ENCODE results near the gene SMAD5. TPM values are rescaled to one million over a fixed set of nuclear protein-coding genes. Genes with fewer than 3 reads are reported as not detected.

SMAD5 gene
- total RNA-seq, 2 experiments from 2014 or later: 16.8 to 21.8 TPM

DNA sequence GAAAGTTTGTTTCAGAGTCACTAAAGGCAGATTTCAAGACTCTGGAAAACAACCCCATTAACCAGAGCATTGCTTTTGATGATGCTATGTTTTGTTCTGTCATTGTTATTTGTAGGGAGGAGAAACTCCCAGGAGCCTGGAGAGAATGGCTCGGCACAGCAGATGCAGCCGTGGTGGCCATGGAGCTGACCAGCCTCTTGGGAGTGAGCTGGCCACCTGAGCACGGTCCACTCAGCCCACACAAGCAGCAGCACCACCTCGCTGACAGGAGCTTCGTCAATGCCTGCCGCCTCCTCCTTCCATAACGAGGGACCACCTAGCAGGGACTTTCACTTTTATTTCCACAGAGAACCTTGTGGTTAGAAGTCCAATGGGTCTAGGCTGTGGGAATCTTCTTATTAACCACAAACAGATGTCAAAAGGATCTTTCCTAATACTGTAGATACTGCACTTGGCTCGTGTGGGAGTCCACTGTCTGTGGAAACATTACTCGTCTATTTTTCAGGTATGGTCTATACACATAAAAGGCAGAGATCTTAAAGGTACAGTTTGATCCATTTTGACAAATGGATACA lies 81.4 kb downstream of the SMAD5 start:
- CTCF ChIA-PET: no interaction called here
- Mint-ChIP-seq H3K27ac (no peak overlapping the region), H3K4me1 (no peaks in the 10 kb centered on the region), H3K27me3 (peaks cover 24% of the 10 kb centered on the region), H3K36me3 (no peaks in the 10 kb centered on the region), H3K4me3 (no peak overlapping the region), H3K9me3 (ENCODE audit: low read depth) (no peaks in the 10 kb centered on the region)
- ATAC-seq: no peak
- DNase-seq: no peak

GRCh38 chr5:136215812-136216211 lies 83.2 kb downstream of the SMAD5 start:
- no peaks in the 10 kb centered on the region for H3K9me3 Mint-ChIP-seq (ENCODE audit: low read depth)
- no peaks in the 10 kb centered on the region for H3K36me3 Mint-ChIP-seq
- H3K27me3 Mint-ChIP-seq: peaks cover 19% of the 10 kb centered on the region
- no peak overlapping the region for H3K4me3 Mint-ChIP-seq
- ATAC-seq (no peak), DNase-seq (no peak)
- CTCF ChIA-PET: interaction anchor here (0.7 kb wide), 1 partner anchor 1646 kb away, joined by 3 read pairs; no protein-coding TSS in a partner anchor
- H3K4me1 Mint-ChIP-seq: no peaks in the 10 kb centered on the region
- no peak overlapping the region for H3K27ac Mint-ChIP-seq

- DNase-seq: no peak
- Mint-ChIP-seq H3K27ac (no peak overlapping the region), H3K4me1 (no peaks in the 10 kb centered on the region), H3K36me3 (no peaks in the 10 kb centered on the region), H3K9me3 (ENCODE audit: low read depth) (peaks cover 2% of the 10 kb centered on the region), H3K27me3 (peaks cover 18% of the 10 kb centered on the region), H3K4me3 (no peak overlapping the region)
- CTCF ChIA-PET: no interaction called here
- ATAC-seq: no peak
Observed at GRCh38 chr5:136216230-136216629, 83.6 kb downstream of the SMAD5 start.

GRCh38 chr5:136221340-136221739 lies 88.7 kb downstream of the SMAD5 start:
- Mint-ChIP-seq H3K9me3 (ENCODE audit: low read depth) (peaks cover 4% of the 10 kb centered on the region), H3K4me3 (no peak overlapping the region), H3K36me3 (no peaks in the 10 kb centered on the region), H3K27ac (no peak overlapping the region), H3K27me3 (peaks cover 12% of the 10 kb centered on the region), H3K4me1 (no peaks in the 10 kb centered on the region)
- DNase-seq (no peak), ATAC-seq (no peak)
- CTCF ChIA-PET: no interaction called here

DNA sequence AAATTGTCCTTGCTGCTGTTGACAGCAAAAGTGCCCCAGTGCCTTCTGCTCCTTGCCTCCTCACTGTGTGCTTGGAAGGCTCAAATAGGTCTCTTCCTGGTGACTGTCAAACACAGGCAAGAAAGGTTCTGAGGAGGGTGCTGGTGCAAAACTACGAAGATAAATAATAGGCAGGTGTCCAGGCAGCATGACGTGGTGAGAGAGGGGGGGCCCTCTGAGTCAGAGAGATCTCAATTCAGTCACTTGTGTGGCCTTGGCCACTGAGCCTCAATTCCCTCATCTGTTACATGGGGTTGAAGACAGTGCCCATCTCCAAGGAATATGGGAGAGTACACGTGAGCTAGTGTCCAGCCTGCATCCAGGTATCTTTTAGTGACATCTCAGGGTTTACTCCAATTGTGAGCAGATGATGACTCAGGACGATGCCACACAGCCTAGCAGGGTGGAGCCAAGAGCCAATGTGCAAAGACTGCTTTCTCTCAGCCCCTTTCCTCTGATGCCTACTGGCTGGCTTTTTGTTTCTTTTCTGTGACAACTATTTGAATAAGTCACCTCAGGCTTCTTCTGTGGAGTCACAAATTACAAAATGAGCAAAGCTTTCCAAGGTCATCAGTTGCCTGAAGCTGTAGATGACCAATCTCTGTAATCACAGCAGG lies 90.1 kb downstream of the SMAD5 start:
- Mint-ChIP-seq H3K36me3 (no peaks in the 10 kb centered on the region), H3K4me3 (no peak overlapping the region), H3K9me3 (ENCODE audit: low read depth) (peaks cover 4% of the 10 kb centered on the region), H3K27ac (no peak overlapping the region), H3K27me3 (peaks cover 19% of the 10 kb centered on the region), H3K4me1 (no peaks in the 10 kb centered on the region)
- DNase-seq (no peak), ATAC-seq (no peak)
- CTCF ChIA-PET: no interaction called here

DNA sequence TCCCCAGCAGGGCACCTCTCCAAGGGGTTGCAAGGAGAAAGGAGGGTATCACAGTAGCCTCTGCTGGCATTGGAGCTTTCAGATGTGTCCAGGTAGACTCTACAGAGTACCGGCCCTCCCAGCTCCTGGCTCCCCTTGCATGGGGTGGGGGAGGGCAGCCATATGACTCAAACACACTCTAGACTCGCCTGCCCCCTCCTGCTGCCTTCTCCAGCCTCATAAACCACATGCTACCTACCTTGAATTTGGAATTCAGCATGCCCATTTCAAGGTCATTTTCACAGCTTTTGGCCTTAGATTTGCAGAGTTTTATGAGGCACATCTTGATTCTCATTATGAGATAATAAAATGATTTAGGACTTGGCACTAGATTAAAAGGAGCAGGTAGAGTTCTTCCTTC lies 93.2 kb downstream of the SMAD5 start:
- H3K27me3 Mint-ChIP-seq: peaks cover 25% of the 10 kb centered on the region
- H3K27ac Mint-ChIP-seq: no peak overlapping the region
- H3K9me3 Mint-ChIP-seq (ENCODE audit: low read depth): peaks cover 4% of the 10 kb centered on the region
- no peaks in the 10 kb centered on the region for H3K4me1 Mint-ChIP-seq
- ATAC-seq (no peak), DNase-seq (no peak)
- CTCF ChIA-PET: no interaction called here
- no peaks in the 10 kb centered on the region for H3K36me3 Mint-ChIP-seq
- H3K4me3 Mint-ChIP-seq: no peak overlapping the region

DNA sequence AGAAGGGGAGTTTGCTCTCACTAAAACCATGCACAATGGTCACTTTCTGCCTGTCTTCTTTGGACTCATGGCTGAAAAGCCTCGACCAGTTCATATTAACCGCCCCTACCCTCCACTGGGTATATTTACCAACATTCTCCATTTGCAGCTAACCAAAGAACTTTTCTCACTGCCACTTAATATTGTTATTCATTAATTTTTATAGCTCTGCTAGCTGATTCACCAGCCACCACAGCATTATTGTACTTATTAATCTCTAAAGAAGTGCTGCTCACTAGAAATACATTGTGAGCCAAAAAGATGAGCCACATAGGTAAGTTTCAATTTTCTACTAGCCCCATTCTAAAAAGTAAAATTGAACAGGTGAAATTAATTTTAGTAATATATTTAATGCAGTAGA lies 93.8 kb downstream of the SMAD5 start:
- DNase-seq (no peak), ATAC-seq (no peak)
- CTCF ChIA-PET: no interaction called here
- Mint-ChIP-seq H3K4me3 (no peak overlapping the region), H3K4me1 (no peaks in the 10 kb centered on the region), H3K36me3 (no peaks in the 10 kb centered on the region), H3K9me3 (ENCODE audit: low read depth) (peaks cover under 1% of the 10 kb centered on the region), H3K27ac (no peak overlapping the region), H3K27me3 (peaks cover 25% of the 10 kb centered on the region)

GRCh38 chr5:136228136-136228757 lies 95.6 kb downstream of the SMAD5 start:
- H3K4me3 Mint-ChIP-seq: no peak overlapping the region
- no peaks in the 10 kb centered on the region for H3K36me3 Mint-ChIP-seq
- DNase-seq (no peak), ATAC-seq (no peak)
- no peaks in the 10 kb centered on the region for H3K9me3 Mint-ChIP-seq (ENCODE audit: low read depth)
- no peak overlapping the region for H3K27ac Mint-ChIP-seq
- CTCF ChIA-PET: interaction anchor here (0.6 kb wide), 1 partner anchor 222 kb away, joined by 3 read pairs; no protein-coding TSS in a partner anchor
- peaks cover 25% of the 10 kb centered on the region for H3K27me3 Mint-ChIP-seq
- H3K4me1 Mint-ChIP-seq: no peaks in the 10 kb centered on the region

DNA sequence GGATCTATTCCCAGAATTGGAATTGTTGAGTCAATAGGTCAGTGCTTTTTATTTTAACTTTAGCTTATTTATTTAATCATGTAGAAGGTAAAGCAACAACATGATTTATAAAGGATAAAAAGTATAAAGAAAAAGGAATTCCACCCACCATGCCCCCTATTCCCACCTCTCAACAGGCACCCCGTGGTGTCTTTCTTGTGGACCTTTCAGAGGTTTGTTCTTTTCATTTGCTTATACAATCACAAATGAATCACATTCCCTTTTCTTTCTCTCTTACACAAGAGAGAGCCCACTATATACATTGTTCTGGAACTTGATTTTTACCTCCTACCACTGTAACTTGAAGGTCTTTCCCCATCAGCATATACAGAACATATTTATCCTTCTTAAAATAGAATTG lies 97.5 kb downstream of the SMAD5 start:
- DNase-seq: no peak
- CTCF ChIA-PET: no interaction called here
- H3K9me3 Mint-ChIP-seq (ENCODE audit: low read depth): no peaks in the 10 kb centered on the region
- no peak overlapping the region for H3K4me3 Mint-ChIP-seq
- H3K4me1 Mint-ChIP-seq: no peaks in the 10 kb centered on the region
- no peak for ATAC-seq
- H3K27me3 Mint-ChIP-seq: peaks cover 20% of the 10 kb centered on the region
- no peaks in the 10 kb centered on the region for H3K36me3 Mint-ChIP-seq
- H3K27ac Mint-ChIP-seq: no peak overlapping the region

GRCh38 chr5:136232316-136232715 lies 99.7 kb downstream of the SMAD5 start:
- Mint-ChIP-seq H3K27me3 (peaks cover 16% of the 10 kb centered on the region), H3K27ac (no peak overlapping the region), H3K9me3 (ENCODE audit: low read depth) (no peaks in the 10 kb centered on the region), H3K4me3 (no peak overlapping the region), H3K36me3 (no peaks in the 10 kb centered on the region), H3K4me1 (no peaks in the 10 kb centered on the region)
- CTCF ChIA-PET: interaction anchor here (0.9 kb wide), 1 partner anchor 20 kb away, joined by 3 read pairs; no protein-coding TSS in a partner anchor
- DNase-seq (no peak), ATAC-seq (no peak)

Other genes with a start within 250 kb of the SMAD5 start
- gene IL9, start 237.0 kb upstream of the SMAD5 start, total RNA-seq: not detected
- not detected for gene LECT2, start 177.9 kb upstream of the SMAD5 start, total RNA-seq
- under 1 TPM; 0.26 to 0.42 TPM for gene TGFBI, start 103.9 kb upstream of the SMAD5 start, total RNA-seq
- gene SMIM32, start 60.3 kb downstream of the SMAD5 start, total RNA-seq: not detected
- gene TRPC7, start 232.7 kb downstream of the SMAD5 start, total RNA-seq: not detected